ENCODE measurements around the gene LCMT1.
"Not testable (repeated sequence)": the region's sequence is repeated elsewhere in the genome, so short reads cannot be mapped to it uniquely, and the experiment has no call there.

Gene LCMT1

GRCh38 chr16:25111403-25112166 lies at the start of gene LCMT1:
Gene LCMT1 (plus strand): TSS chr16:25111742. CDS start chr16:25111884, 142 bp downstream.
- DNase-seq: peak; percentile 94 to 95

DNA sequence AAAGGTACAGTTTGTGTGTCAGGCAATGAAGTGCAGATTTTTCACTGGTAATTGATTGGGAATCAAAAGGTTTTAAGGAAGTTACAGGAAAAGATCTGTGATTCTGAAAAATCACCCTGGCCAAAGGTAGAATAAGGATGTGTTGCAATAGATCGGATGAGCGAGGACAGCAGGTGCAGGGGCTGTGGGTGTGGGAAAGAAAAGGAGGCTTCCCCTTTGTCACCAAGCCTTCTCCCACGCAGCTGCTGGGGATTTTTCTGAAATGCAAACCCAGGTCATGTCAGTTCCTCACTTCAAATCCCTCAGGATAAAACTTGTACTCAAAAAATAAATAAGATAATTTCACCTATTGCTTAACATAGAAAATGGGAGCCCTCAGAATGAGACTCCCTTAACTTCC lies 48.4 kb upstream of the LCMT1 start:
- no peak for DNase-seq

DNA sequence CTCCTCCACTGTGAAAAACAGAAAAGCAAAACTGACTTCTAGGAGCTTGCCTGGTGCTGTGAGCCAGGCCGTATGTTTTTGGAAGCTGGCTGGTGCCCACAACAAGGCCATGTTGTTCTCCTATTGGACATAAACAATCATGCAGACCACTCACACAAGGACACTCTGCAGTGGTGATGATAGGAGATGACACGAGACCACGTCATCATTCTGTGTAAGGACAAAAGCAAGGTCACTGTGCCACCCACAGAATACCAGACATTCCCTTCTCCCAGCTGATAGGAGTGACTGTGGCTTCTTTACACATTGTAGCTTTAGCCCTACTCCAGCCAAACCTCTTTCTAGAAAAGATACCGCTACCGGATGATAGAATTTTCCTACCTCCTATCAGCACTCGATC lies 47.7 kb upstream of the LCMT1 start:
- no peak for DNase-seq

GRCh38 chr16:25064281-25064680 lies 47.3 kb upstream of the LCMT1 start:
- not testable (repeated sequence) for DNase-seq

- no peak for DNase-seq
Observed at GRCh38 chr16:25064937-25065336, 46.6 kb upstream of the LCMT1 start.

DNA sequence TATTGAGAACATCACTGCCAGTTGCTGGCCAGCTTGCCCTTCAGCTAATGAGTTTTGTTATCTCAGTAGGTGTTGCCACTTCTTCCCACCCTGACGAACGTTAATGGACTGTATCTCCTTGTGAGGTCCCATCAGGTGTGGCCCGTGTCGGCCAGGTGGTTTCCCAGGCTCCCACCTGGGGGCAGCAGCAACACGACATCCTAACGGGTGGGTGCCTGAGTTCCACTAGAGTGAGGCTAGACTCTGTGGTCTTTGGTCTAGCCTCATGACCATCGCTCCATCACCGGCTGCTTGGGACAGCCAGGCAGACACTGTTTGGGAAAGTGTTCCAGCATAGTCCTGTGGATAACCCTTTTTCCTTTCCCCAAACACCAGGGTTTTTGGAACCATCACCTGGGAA lies 45.6 kb upstream of the LCMT1 start:
- no peak for DNase-seq

DNA sequence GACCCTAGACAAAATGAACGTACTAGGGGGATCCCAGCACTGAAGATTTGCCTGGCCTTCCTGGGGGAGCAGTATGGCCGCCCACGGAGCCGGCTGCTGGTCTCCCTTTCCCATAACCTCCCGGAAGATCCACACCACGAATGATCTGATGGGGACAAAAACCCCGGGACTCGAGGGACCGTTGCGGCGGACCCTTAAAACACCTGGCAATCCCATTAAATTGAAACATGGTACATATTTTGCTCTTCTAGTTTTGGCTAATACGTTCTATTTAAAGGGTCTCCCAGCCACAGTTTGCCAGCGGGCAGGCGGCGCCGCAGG lies 45.2 kb upstream of the LCMT1 start:
- DNase-seq: no peak

- peak in 1 of 2 experiments; percentile 49 for DNase-seq
Observed at GRCh38 chr16:25066747-25067631, 44.6 kb upstream of the LCMT1 start.

GRCh38 chr16:25073854-25074253 lies 37.7 kb upstream of the LCMT1 start:
- no peak for DNase-seq

DNA sequence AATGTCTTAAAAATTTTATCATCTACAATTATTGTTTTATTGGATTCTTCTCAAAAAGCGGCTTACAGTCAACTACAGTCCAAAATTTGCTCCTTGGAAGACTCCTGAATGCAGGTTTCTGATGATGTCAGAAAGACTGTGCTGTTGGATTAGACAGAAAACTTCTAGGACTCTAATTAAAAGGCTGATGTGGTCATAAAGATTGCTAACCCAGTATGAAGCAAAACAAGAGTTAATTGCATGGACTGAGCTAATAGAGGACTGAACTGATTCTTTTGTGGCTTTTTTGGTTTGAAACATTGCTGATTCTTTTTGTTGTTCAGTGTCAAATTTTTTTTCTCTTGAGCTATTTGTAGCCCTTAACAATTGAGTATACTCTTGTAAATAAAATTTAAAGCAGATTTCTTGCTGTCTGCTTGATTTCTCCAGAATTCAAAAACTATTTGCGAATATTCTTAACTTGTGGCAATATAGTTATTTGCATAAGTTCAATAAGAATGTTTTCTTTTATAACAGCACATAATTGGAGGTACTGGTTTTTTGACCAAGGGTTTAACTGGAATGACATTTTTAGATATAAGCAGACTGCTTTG lies 33.1 kb upstream of the LCMT1 start:
- no peak for DNase-seq

DNA sequence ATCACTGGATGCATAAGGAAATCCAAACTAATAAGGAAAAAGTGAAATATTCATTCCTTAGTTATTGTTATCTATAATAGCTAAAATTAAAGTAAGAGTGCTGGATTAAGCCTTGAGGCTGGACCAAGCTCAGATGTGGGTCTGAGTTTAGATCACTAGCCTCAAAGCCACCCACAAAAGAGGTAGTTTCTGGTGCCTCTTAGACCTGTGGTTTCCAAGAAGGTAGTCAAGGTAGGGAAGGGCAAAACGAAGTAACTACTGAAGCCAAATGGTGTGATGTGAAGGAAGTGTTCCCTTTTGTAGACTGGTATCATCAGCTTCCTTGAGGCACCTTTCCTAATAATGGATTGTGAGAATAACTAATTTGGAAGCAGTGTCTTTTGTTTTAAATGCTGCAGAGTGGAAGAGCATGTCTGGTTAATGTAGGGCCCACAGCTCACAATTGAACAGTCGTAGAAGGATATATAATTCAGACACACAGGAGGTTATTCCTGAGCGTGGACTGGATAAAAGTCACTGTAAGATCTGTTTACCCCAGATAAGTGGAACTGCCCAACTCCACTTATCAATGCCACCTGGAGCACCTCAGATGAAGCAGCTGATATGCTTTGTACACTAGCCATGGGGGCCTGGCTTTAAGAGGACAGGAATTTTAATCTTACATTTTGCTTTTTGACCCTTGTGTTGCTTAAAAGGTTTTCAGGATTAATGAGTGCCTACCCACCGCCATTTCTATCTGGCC lies 31.7 kb upstream of the LCMT1 start:
- no peak for DNase-seq

- no peak for DNase-seq
Observed at GRCh38 chr16:25080420-25081131, 31.0 kb upstream of the LCMT1 start.

DNA sequence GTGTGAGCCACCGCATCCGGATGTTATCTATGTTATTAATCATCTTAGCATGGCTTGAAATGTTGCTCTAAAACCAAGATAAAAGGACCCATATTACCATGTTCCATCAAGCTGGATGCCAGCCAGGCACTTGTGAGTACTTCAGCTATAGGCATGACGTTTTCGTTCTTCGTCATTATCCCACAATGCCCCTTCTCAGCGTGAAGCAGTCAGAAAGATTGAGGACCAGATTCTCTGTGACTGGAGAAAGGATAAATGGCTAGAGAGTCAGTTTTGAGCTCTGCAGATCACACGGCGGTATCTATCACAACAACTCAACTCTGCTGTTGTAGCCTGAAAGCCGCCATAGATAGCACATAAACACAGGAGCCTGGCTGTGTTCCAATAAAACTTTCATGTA lies 29.8 kb upstream of the LCMT1 start:
- DNase-seq: no peak

- no peak for DNase-seq
Observed at GRCh38 chr16:25083065-25083464, 28.5 kb upstream of the LCMT1 start.

- no peak for DNase-seq
Observed at GRCh38 chr16:25083701-25084100, 27.8 kb upstream of the LCMT1 start.

DNA sequence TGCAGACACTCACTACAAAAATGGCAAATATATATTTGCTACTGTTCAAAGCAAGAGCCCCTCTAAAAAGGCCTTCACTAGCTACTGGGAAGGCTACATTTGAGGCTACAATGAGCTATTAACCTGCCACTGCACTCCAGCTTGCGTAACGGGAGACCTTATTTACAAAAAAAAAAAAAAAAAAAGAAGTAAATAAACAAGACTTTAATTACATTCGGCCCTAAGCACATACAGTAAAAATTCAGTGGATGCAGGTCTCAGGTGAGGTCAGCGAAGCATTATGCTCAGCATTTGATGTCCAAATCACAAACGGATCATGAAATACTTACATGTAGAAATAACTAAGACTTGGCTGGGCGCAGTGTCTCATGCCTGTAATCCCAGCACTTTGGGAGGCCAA lies 26.7 kb upstream of the LCMT1 start:
- DNase-seq: no peak

- DNase-seq: no peak
Observed at GRCh38 chr16:25087761-25088160, 23.8 kb upstream of the LCMT1 start.

- no peak for DNase-seq
Observed at GRCh38 chr16:25089351-25089750, 22.2 kb upstream of the LCMT1 start.

DNA sequence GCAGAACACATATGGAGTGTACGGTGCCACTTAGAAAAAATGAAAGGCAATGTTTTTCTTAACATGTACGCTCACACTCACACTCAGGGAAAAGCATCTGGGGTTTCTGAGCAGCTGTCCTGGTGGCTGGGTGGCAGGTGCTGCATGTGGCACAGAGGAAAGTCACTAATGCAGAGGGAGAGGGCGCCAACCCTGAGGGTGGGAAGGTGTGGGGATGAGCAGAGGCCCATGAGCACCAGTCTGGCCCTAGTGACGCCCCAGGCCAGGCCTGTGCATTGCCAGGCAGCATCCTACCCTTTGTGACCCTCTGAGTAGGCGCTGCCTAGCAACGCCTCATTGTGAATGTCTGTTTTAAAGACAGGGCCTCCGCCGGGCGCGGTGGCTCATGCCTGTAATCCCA lies 19.1 kb upstream of the LCMT1 start:
- no peak for DNase-seq

- no peak for DNase-seq
Observed at GRCh38 chr16:25093208-25094061, 18.1 kb upstream of the LCMT1 start.

DNA sequence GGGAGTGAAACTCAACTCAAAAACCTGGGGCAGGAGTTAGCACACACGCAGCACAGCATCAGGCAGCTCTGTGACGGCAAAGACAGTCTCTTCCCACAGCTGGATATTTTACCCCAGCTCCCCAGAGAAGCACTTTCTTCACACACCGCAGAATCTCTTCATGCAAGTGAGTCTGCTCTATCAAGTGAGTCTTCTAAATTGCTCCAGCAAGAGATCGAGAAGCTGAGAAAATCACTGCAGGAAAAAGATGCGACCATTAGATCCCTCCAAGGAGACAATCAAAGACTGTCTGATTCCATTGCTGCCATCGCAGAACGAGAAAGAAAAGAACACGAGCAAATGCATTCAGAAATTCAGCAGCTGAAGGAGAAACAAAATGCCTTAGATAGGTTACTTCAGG lies 16.9 kb upstream of the LCMT1 start:
- no peak for DNase-seq

DNA sequence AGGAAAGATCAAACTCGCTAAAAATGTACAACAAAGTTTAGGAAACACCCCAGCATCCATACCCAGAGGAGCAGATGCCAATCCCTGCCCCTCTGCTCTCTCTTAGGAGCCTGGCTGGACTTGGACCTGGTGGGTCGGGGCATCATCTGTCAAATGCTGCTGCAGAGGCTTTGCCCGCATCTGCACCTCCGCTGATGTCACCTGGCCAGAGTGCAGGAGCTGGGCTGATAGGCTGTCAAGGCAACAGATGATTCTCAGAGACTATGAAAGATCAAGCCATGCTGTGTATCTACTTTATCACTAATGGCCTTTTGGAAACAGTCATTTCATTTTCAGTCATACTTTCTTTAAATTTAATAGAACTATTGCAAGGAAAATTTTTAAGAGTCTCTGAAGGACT lies 15.9 kb upstream of the LCMT1 start:
- no peak for DNase-seq
